Endothelial cell (in vitro differentiated cells): ENCODE data around the gene LARGE2. TPM values are rescaled to one million over a fixed set of nuclear protein-coding genes. Genes with fewer than 3 reads are reported as not detected.

Source experiments
- DNase-seq: peaks from one replicate; pipeline ENCODE4 v3.0.0; 2021; ENCODE audit warnings: low spot score
- H3K27ac Mint-ChIP-seq: one replicate; pipeline ENCODE4 v1.8.0; 2021; ENCODE audit warnings: mixed read lengths, inconsistent platforms; ENCODE audit not compliant: unreplicated experiment
- H3K27me3 Mint-ChIP-seq: one replicate; pipeline ENCODE4 v1.8.0; 2021; ENCODE audit warnings: mild to moderate bottlenecking, moderate library complexity, mixed read lengths, inconsistent platforms; ENCODE audit not compliant: unreplicated experiment
- H3K36me3 Mint-ChIP-seq: one replicate; pipeline ENCODE4 v1.8.0; 2021; ENCODE audit warnings: mild to moderate bottlenecking, low read depth, mixed read lengths, inconsistent platforms; ENCODE audit not compliant: unreplicated experiment
- H3K4me1 Mint-ChIP-seq: one replicate; pipeline ENCODE4 v1.8.0; 2021; ENCODE audit warnings: mild to moderate bottlenecking, mixed read lengths, inconsistent platforms; ENCODE audit not compliant: unreplicated experiment
- H3K4me3 Mint-ChIP-seq: one replicate; pipeline ENCODE4 v1.8.0; 2021; ENCODE audit warnings: mild to moderate bottlenecking, mixed read lengths, inconsistent platforms; ENCODE audit not compliant: unreplicated experiment
- H3K9me3 Mint-ChIP-seq: one replicate; pipeline ENCODE4 v1.8.0; 2021; ENCODE audit warnings: mixed read lengths, inconsistent platforms; ENCODE audit not compliant: unreplicated experiment
- total RNA-seq: library from RNA; stranded (reverse); fragmentation: NEBNext Ultra II Directional; extraction: Animal tissue kit (Norgen Biotek cat#: 25700); gene quantifications from one replicate; pipeline ENCODE4 v1.2.1, GENCODE V29; 2021; ENCODE audit not compliant: unreplicated experiment
- TF ChIP-seq, protein P1 (sequence below): fragments of 200-600 bp; sonication (generic); IDR thresholded peaks from one replicate; pipeline ENCODE4 v1.5.0; 2021; ENCODE audit warnings: antibody characterized with exemption; ENCODE audit not compliant: unreplicated experiment

LARGE2 gene
- total RNA-seq, 1 donor from 2014 or later, result 0.95 TPM

- Mint-ChIP-seq H3K27ac (no peak overlapping the region), H3K9me3 (no peaks in the 10 kb centered on the region), H3K27me3 (peaks cover 6% of the 10 kb centered on the region), H3K4me3 (peak overlapping the region; percentile 29), H3K36me3 (peaks cover 21% of the 10 kb centered on the region), H3K4me1 (no peaks in the 10 kb centered on the region)
- TF ChIP-seq, protein P1, sequence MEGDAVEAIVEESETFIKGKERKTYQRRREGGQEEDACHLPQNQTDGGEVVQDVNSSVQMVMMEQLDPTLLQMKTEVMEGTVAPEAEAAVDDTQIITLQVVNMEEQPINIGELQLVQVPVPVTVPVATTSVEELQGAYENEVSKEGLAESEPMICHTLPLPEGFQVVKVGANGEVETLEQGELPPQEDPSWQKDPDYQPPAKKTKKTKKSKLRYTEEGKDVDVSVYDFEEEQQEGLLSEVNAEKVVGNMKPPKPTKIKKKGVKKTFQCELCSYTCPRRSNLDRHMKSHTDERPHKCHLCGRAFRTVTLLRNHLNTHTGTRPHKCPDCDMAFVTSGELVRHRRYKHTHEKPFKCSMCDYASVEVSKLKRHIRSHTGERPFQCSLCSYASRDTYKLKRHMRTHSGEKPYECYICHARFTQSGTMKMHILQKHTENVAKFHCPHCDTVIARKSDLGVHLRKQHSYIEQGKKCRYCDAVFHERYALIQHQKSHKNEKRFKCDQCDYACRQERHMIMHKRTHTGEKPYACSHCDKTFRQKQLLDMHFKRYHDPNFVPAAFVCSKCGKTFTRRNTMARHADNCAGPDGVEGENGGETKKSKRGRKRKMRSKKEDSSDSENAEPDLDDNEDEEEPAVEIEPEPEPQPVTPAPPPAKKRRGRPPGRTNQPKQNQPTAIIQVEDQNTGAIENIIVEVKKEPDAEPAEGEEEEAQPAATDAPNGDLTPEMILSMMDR, result no peak
- DNase-seq, result no peak
Observed at GRCh38 chr11:45947885-45948284, 25.4 kb downstream of the LARGE2 start.

DNA sequence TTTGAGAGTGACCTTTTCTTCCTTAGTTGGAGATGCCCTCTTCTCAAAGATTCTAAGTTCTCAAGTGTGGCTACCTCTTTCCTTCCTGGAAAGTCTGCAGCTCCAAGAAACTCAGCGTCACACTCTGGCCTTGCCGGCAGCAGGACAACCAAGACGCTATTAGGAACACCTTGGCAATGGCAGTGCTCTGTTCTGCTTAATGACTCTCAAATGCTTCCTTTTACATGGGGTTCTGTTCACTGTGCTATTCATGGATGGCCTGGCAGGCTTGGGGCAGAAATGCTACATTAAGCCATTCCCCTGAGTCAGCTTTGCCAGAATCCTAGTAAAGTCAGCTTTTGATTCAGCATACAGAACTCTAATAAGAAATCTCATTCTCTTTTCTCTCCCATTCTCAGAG lies 25.9 kb downstream of the LARGE2 start:
- Mint-ChIP-seq H3K9me3 (no peaks in the 10 kb centered on the region), H3K4me1 (no peaks in the 10 kb centered on the region), H3K4me3 (peak overlapping the region; percentile 29), H3K27ac (no peak overlapping the region), H3K36me3 (peaks cover 21% of the 10 kb centered on the region), H3K27me3 (peaks cover 6% of the 10 kb centered on the region)
- TF ChIP-seq, protein P1, result no peak
- no peak for DNase-seq

DNA sequence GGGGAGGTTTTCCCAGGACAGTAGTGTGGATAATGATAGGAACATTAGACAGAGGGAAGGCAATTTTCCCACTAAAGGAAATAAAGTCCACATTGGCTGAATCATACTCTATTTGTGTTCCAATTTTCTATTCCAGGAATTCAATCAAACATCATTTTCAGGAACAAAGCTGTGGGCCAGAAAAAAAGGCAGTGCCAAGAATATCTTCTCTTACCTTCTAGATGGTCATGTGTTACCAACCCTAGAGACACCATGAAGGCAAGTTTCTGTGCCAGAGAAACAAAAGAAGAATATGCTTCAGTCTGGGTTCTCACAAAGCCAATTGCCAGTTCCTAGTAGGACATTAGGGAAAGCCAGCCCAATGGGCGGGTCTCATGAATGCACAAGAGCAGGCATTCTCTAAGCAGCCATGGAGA lies 27.5 kb downstream of the LARGE2 start:
- TF ChIP-seq, protein P1, result no peak
- Mint-ChIP-seq H3K4me1 (no peaks in the 10 kb centered on the region), H3K36me3 (peaks cover 21% of the 10 kb centered on the region), H3K4me3 (no peak overlapping the region), H3K27ac (no peak overlapping the region), H3K9me3 (no peaks in the 10 kb centered on the region), H3K27me3 (peaks cover 4% of the 10 kb centered on the region)
- no peak for DNase-seq

DNA sequence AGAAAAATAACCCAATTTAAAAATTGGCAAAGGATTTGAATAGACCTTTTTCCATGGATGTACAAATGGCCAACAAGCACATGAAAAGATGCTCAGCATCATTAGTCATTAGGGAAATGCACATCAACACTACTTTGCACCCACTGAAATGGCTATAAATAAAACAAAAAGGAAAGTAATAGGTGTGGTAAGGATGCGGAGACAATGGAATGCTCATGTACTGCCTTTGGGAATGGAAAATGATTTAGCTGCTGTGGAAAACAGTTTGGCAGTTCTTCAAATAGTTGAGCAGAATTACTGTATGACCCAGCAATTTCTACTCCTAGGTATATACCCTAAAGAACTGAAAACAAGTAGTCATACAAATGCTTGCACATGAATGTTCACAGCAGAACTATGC lies 37.4 kb downstream of the LARGE2 start:
- no peak for DNase-seq
- TF ChIP-seq, protein P1, result no peak
- H3K36me3 Mint-ChIP-seq, result no peaks in the 10 kb centered on the region
- no peak overlapping the region for H3K4me3 Mint-ChIP-seq
- H3K9me3 Mint-ChIP-seq, result no peaks in the 10 kb centered on the region
- H3K4me1 Mint-ChIP-seq, result no peaks in the 10 kb centered on the region
- H3K27me3 Mint-ChIP-seq, result no peaks in the 10 kb centered on the region
- no peak overlapping the region for H3K27ac Mint-ChIP-seq

- no peaks in the 10 kb centered on the region for H3K9me3 Mint-ChIP-seq
- H3K4me1 Mint-ChIP-seq, result no peaks in the 10 kb centered on the region
- H3K4me3 Mint-ChIP-seq, result no peak overlapping the region
- no peak overlapping the region for H3K27ac Mint-ChIP-seq
- TF ChIP-seq, protein P1, result no peak
- no peaks in the 10 kb centered on the region for H3K36me3 Mint-ChIP-seq
- H3K27me3 Mint-ChIP-seq, result no peaks in the 10 kb centered on the region
- DNase-seq, result no peak
Observed at GRCh38 chr11:45960387-45961095, 38.1 kb downstream of the LARGE2 start.
